Astrocyte (in vitro differentiated cells and primary cell): ENCODE data around the gene PCCA.

Experiments used
- EZH2 ChIP-seq: IDR thresholded peaks from 2 replicates; pipeline ENCODE4 v1.6.1; 2012; ENCODE audit warnings: mild to moderate bottlenecking, low read length, inconsistent platforms; ENCODE audit not compliant: insufficient read depth
- TF ChIP-seq, protein P1 (sequence below): IDR thresholded peaks from 2 replicates; pipeline ENCODE4 v1.5.1; 2011; ENCODE audit warnings: low read depth, mild to moderate bottlenecking, inconsistent platforms, low read length, moderate library complexity; ENCODE audit not compliant: insufficient read depth

DNA sequence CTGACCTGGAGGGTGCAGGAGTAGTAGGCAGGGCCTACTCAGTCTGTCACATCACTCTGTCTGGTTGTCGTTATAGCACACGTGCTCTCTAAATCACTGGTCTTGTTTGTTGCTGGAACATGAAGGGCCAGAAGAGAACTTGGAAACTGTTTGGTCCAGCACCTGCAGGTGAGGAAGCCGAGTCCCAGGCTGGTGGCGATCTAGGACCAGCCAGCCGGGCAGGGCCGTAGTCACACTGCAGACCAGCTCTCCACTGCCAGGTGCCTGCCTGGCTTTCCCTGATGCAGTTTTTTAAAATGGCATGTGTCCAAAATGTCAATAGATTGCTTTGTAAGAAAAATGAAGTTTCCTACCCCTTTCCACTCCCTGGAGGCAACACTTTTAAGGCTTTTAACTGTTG, 446.0 kb downstream of the PCCA start:
- no peak for TF ChIP-seq EZH2
- TF ChIP-seq, protein P1, sequence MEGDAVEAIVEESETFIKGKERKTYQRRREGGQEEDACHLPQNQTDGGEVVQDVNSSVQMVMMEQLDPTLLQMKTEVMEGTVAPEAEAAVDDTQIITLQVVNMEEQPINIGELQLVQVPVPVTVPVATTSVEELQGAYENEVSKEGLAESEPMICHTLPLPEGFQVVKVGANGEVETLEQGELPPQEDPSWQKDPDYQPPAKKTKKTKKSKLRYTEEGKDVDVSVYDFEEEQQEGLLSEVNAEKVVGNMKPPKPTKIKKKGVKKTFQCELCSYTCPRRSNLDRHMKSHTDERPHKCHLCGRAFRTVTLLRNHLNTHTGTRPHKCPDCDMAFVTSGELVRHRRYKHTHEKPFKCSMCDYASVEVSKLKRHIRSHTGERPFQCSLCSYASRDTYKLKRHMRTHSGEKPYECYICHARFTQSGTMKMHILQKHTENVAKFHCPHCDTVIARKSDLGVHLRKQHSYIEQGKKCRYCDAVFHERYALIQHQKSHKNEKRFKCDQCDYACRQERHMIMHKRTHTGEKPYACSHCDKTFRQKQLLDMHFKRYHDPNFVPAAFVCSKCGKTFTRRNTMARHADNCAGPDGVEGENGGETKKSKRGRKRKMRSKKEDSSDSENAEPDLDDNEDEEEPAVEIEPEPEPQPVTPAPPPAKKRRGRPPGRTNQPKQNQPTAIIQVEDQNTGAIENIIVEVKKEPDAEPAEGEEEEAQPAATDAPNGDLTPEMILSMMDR: no peak
